ENCODE results near the gene TIAM2.
"Not testable (repeated sequence)": the region's sequence is repeated elsewhere in the genome, so short reads cannot be mapped to it uniquely, and the experiment has no call there.

The TIAM2 gene

DNA sequence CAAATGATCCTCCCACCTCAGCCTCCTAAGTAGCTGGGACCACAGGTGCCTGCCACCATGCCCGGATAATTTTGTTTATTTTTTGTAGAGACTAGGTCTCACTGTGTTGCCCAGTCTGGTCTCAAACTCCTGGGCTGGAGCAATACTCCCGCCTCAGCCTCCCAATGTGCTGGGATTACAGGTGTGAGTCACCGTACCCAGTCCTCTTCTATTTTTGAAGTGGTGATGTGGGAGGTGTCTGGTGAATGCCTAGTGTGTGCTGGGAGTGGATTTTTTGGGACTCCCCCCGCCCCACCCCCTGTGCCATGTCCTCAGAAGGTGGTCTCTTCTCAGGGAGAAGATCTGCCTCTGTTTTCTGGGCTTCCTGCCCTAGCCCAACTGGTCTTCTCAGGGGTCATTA is 220.8 kb downstream of the TIAM2 start:
- H3K27ac ChIP-seq, result no peak overlapping the region
- TF ChIP-seq, protein P1, sequence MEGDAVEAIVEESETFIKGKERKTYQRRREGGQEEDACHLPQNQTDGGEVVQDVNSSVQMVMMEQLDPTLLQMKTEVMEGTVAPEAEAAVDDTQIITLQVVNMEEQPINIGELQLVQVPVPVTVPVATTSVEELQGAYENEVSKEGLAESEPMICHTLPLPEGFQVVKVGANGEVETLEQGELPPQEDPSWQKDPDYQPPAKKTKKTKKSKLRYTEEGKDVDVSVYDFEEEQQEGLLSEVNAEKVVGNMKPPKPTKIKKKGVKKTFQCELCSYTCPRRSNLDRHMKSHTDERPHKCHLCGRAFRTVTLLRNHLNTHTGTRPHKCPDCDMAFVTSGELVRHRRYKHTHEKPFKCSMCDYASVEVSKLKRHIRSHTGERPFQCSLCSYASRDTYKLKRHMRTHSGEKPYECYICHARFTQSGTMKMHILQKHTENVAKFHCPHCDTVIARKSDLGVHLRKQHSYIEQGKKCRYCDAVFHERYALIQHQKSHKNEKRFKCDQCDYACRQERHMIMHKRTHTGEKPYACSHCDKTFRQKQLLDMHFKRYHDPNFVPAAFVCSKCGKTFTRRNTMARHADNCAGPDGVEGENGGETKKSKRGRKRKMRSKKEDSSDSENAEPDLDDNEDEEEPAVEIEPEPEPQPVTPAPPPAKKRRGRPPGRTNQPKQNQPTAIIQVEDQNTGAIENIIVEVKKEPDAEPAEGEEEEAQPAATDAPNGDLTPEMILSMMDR (conservative IDR thresholded peaks at IDR 0.05), result no peak

- TF ChIP-seq, protein P1 (conservative IDR thresholded peaks at IDR 0.05), result no peak
- no peak overlapping the region for H3K27ac ChIP-seq
Measured at GRCh38 chr6:155216312-155217046, 221.4 kb downstream of the TIAM2 start.

GRCh38 chr6:155218711-155219110 is 223.6 kb downstream of the TIAM2 start:
- not testable (repeated sequence) for H3K27ac ChIP-seq

GRCh38 chr6:155219299-155219698 is 224.2 kb downstream of the TIAM2 start:
- H3K27ac ChIP-seq, result no peak overlapping the region
- TF ChIP-seq, protein P1 (conservative IDR thresholded peaks at IDR 0.05), result no peak

DNA sequence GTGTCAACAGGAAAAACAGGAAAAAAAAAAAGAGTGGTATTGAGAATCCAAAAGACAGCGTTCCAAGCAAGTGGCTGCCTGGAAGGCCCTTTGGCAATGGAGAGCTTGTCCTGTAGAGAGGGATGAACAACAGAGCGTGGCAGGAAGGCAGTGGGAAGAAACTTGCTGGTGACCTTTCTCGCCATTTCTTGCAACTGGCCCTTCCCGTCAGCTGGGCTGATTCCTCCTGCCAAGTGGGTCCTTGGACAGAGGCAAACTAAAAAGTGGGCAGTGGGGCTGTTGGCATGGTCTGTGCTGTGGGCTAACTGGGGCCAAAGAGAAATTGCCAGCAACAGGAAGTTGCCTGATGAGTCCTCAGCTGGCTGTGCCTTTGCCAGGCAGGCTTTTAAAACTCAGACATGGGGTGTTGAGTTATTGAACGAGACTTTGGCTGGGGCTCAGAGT is 224.8 kb downstream of the TIAM2 start:
- TF ChIP-seq, protein P1 (conservative IDR thresholded peaks at IDR 0.05), result no peak
- no peak overlapping the region for H3K27ac ChIP-seq

- TF ChIP-seq, protein P1 (conservative IDR thresholded peaks at IDR 0.05), result no peak
- H3K27ac ChIP-seq, result no peak overlapping the region
Measured at GRCh38 chr6:155221086-155221485, 226.0 kb downstream of the TIAM2 start.

DNA sequence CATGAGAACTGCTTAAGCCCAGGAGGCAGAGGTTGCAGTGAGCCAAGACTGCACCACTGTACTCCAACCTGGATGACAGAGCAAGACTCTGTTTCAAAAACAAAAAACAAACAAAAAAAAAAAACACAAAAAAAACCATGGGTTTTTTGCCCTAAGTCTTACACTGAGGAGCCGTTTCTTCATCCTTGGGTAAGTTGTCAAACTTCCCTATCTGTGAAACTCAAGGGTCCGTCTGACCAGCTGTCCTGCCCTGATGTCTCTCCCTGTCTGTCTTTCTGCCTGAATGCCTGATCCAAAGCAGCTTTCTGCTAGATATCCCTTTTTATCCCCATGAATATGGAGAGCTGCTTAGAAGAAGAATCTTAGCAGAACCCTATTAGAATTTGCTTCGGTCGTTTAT is 227.4 kb downstream of the TIAM2 start:
- TF ChIP-seq, protein P1 (conservative IDR thresholded peaks at IDR 0.05), result no peak
- no peak overlapping the region for H3K27ac ChIP-seq

GRCh38 chr6:155223646-155224451 is 228.7 kb downstream of the TIAM2 start:
- TF ChIP-seq, protein P1 (conservative IDR thresholded peaks at IDR 0.05), result no peak
- no peak overlapping the region for H3K27ac ChIP-seq

Data from VCaP (cell line).